ENCODE data around the gene ZFYVE21. TPM values are rescaled to one million over a fixed set of nuclear protein-coding genes. Genes with fewer than 3 reads are reported as not detected.

Gene ZFYVE21
- total RNA-seq, 2 donors from 2014 or later = 43.7 to 71.6 TPM

DNA sequence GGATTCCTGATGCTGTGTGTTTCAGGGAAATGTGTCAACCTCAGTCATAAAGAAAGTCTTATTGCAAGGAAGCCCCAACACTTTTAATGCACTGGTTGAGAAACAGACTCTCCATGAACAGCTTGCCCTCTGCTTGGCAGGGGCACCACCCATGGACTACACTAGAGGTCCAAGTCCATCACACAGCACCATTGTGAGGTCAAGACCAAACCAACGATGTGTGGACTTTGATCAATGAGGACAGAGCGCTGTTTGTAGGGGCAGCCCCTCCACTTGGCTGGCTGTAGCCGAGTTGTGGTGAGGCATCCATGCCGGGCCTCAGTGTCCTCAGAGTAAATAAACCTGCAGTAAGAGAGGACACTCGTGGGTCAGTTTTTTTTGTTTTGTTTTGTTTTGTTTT, 29.8 kb downstream of the ZFYVE21 start:
- Histone ChIP-seq H3K9me3 (no peaks in the 10 kb centered on the region), H3K4me1 (peaks cover 0 to 3% of the 10 kb centered on the region in 2 donors), H3K4me3 (no peak overlapping the region), H3K27ac (no peak overlapping the region), H3K36me3 (peaks cover 84% of the 10 kb centered on the region), H3K27me3 (no peaks in the 10 kb centered on the region)
- DNase-seq (ENCODE audit: low spot score) = no peak
- TF ChIP-seq, protein P1, sequence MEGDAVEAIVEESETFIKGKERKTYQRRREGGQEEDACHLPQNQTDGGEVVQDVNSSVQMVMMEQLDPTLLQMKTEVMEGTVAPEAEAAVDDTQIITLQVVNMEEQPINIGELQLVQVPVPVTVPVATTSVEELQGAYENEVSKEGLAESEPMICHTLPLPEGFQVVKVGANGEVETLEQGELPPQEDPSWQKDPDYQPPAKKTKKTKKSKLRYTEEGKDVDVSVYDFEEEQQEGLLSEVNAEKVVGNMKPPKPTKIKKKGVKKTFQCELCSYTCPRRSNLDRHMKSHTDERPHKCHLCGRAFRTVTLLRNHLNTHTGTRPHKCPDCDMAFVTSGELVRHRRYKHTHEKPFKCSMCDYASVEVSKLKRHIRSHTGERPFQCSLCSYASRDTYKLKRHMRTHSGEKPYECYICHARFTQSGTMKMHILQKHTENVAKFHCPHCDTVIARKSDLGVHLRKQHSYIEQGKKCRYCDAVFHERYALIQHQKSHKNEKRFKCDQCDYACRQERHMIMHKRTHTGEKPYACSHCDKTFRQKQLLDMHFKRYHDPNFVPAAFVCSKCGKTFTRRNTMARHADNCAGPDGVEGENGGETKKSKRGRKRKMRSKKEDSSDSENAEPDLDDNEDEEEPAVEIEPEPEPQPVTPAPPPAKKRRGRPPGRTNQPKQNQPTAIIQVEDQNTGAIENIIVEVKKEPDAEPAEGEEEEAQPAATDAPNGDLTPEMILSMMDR (IDR thresholded peaks at IDR 0.05) = no peak

DNA sequence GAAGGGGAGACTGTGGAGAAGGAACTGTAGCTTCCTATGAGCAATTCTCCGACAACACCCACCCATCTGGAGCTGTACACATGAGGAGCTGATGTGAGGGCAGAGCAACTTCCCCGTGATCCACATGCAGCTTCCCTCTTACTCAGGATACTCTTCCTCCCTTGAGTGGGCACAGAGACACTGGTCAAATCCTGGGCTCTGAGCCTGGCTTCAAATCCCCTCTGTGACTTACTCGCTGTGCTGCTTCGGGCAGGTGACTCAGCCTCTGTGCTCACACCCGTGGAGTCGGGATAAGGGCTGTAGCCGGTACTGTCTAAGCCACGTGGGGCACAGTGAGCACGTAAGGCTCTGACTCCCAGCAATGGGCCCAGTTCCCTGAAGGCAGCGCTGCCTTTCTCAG, 31.1 kb downstream of the ZFYVE21 start:
- Histone ChIP-seq H3K27me3 (no peaks in the 10 kb centered on the region), H3K4me3 (no peak overlapping the region), H3K36me3 (peaks cover 84% of the 10 kb centered on the region), H3K27ac (no peak overlapping the region), H3K9me3 (no peaks in the 10 kb centered on the region), H3K4me1 (no peaks in the 10 kb centered on the region)
- no peak for DNase-seq (ENCODE audit: low spot score)
- TF ChIP-seq, protein P1 (IDR thresholded peaks at IDR 0.05) = no peak

DNA sequence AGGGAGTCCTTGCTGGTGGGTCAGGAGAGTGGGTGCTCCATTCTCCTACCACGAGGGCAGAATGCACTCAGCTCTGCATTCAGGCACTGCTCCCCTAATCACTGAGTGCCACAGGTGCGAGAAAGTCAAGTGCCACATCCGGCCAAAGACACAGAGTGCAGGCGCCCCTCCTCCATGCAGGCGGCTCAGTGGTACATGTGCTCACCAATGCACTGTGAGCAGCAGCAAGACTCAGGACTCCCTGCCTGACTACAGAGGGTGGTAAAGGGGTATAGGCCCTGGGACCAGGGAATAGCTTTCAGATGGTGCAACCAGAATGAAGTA, 32.9 kb downstream of the ZFYVE21 start:
- TF ChIP-seq, protein P1 (IDR thresholded peaks at IDR 0.05) = no peak
- no peaks in the 10 kb centered on the region for H3K27me3 ChIP-seq
- H3K9me3 ChIP-seq = no peaks in the 10 kb centered on the region
- no peak overlapping the region for H3K4me3 ChIP-seq
- no peak overlapping the region for H3K27ac ChIP-seq
- peaks cover 89% of the 10 kb centered on the region for H3K36me3 ChIP-seq
- no peaks in the 10 kb centered on the region for H3K4me1 ChIP-seq
- DNase-seq (ENCODE audit: low spot score) = no peak

DNA sequence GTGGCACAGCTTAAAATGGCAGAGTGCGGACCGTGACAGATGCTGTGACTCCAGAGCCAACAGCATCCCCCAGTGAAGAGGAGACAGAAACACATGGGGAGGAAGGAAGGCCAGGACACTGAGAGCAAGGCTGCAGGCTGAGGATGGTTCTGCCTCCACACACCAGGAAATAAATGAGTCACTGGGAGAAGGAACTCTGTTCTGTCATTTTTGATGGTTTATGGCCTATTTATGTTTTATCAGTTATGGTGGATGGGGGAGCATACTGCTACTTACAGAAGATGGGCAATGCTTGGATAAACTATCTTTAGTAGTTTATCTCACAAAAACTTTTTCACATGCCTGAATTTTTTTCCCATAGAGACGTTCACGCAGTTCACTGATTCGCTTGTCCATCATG, 33.8 kb downstream of the ZFYVE21 start:
- Histone ChIP-seq H3K4me1 (no peaks in the 10 kb centered on the region), H3K36me3 (peaks cover 90% of the 10 kb centered on the region), H3K27ac (no peak overlapping the region), H3K9me3 (no peaks in the 10 kb centered on the region), H3K27me3 (no peaks in the 10 kb centered on the region), H3K4me3 (no peak overlapping the region)
- TF ChIP-seq, protein P1 (IDR thresholded peaks at IDR 0.05) = no peak
- DNase-seq (ENCODE audit: low spot score) = no peak

DNA sequence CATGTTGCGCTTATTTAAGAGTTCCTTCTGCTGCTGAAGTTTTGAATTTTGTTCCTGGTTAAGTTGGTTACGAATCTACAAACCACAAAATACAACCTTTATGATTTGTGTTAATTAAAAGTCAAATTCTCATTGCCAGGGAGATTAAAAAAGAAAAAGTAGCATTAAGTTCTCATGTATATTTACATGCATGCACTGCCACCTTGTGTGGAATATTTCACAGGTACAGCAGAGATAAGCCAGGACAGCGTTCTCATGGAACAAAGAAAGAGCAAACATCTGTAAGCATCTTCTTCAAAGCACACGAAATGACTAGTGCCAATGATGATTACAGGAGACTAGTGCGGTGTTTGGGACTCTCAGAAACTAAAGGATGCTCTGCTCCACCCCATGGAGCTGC, 34.2 kb downstream of the ZFYVE21 start:
- Histone ChIP-seq H3K36me3 (peaks cover 88% of the 10 kb centered on the region), H3K4me3 (no peak overlapping the region)

DNA sequence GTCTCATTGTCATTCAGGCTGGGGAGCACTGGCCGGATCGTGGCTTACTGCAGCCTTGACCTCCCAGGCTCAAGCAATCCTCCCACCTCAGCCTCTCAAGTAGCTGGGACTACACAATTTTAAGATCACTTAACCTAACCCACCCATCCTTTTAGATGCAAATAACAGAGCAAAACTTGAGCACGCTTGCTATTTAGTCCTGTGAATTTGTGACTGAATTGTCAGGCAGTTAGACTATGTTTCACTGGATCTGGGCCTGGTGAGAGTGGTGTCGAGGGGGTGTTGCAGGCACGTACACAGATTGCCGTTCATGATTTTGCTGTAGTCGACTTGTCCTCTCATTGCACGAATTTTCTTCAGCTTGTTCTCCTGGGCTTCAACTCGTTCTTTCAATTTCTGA, 38.2 kb downstream of the ZFYVE21 start:
- Histone ChIP-seq H3K4me1 (no peaks in the 10 kb centered on the region), H3K27me3 (no peaks in the 10 kb centered on the region), H3K36me3 (peaks cover 58% of the 10 kb centered on the region), H3K4me3 (no peak overlapping the region), H3K27ac (no peak overlapping the region), H3K9me3 (no peaks in the 10 kb centered on the region)
- DNase-seq (ENCODE audit: low spot score) = no peak
- TF ChIP-seq, protein P1 (IDR thresholded peaks at IDR 0.05) = no peak

More for the DNA sequence above, 34.2 kb downstream of the ZFYVE21 start:
- no peaks in the 10 kb centered on the region for H3K9me3 ChIP-seq
- TF ChIP-seq, protein P1 (IDR thresholded peaks at IDR 0.05) = no peak
- no peaks in the 10 kb centered on the region for H3K4me1 ChIP-seq
- H3K27ac ChIP-seq = no peak overlapping the region
- no peak for DNase-seq (ENCODE audit: low spot score)
- no peaks in the 10 kb centered on the region for H3K27me3 ChIP-seq
